Thoracic aorta (tissue), 2 donors: Measurements from ENCODE around the gene TTC39B. TPM values are rescaled to one million over a fixed set of nuclear protein-coding genes. Genes with fewer than 3 reads are reported as not detected.

Experiments used
- ATAC-seq: fragments of 150-250 bp; one replicate; pipeline ENCODE4 v1.8.0; 2017; ENCODE audit warnings: low read depth; ENCODE audit not compliant: insufficient number of reproducible peaks, low FRiP score
- DNase-seq: peaks from one replicate; pipeline ENCODE4 v3.0.0-alpha.2; 2020; ENCODE audit warnings: low spot score
- H3K27ac ChIP-seq, 2 donors: fragments of 200-600 bp; sonication (generic); 1 replicate in 1 of 2; 2 replicates in 1 of 2; pipeline ENCODE4 v1.5.1; 2016; ENCODE audit warnings: mild to moderate bottlenecking in 2 of 2, moderate library complexity in 2 of 2
- H3K27me3 ChIP-seq: fragments of 200-600 bp; sonication (generic); replicated peaks from 2 replicates; pipeline ENCODE4 v1.6.0; 2016; ENCODE audit warnings: mild to moderate bottlenecking; ENCODE audit not compliant: insufficient read depth
- H3K36me3 ChIP-seq: fragments of 200-600 bp; sonication (generic); one replicate; pipeline ENCODE4 v1.5.1; 2016
- H3K4me1 ChIP-seq, 2 donors: fragments of 200-600 bp; sonication (generic); 1 replicate in 1 of 2; 2 replicates in 1 of 2; pipeline versions ENCODE4 v1.5.1 to v1.6.0; 2016; ENCODE audit warnings: low read depth in 2 of 2, mild to moderate bottlenecking in 1 of 2; ENCODE audit not compliant: control insufficient read depth in 1 of 2
- H3K4me3 ChIP-seq: fragments of 200-600 bp; sonication (generic); 2 replicates; pipeline ENCODE4 v1.5.1; 2016; ENCODE audit warnings: mild to moderate bottlenecking
- H3K9me3 ChIP-seq: fragments of 200-600 bp; sonication (generic); 2 replicates; pipeline ENCODE4 v1.5.1; 2016
- CTCF ChIP-seq: fragments of 200-600 bp; sonication (generic); IDR thresholded peaks from one replicate; pipeline ENCODE4 v1.5.1; 2019; ENCODE audit warnings: antibody characterized with exemption
- total RNA-seq, 2 donors: library from RNA; depleted of rRNA; stranded (reverse); fragments of >200 nt; gene quantifications; one replicate each; pipeline versions ENCODE4 v1.1.0 to v1.2.3, GENCODE V29; 2016

The TTC39B gene
- total RNA-seq, 2 donors from 2014 or later, result 24.2 to 46.7 TPM

GRCh38 chr9:15272377-15272928, 34.6 kb downstream of the TTC39B start:
- Histone ChIP-seq H3K4me3 (no peak overlapping the region), H3K4me1 (peaks cover 0 to 17% of the 10 kb centered on the region in 2 donors), H3K36me3 (no peaks in the 10 kb centered on the region), H3K27ac (no peak overlapping the region), H3K27me3 (no peaks in the 10 kb centered on the region), H3K9me3 (no peaks in the 10 kb centered on the region)
- DNase-seq (no peak), ATAC-seq (no peak)
- TF ChIP-seq CTCF, result no peak

DNA sequence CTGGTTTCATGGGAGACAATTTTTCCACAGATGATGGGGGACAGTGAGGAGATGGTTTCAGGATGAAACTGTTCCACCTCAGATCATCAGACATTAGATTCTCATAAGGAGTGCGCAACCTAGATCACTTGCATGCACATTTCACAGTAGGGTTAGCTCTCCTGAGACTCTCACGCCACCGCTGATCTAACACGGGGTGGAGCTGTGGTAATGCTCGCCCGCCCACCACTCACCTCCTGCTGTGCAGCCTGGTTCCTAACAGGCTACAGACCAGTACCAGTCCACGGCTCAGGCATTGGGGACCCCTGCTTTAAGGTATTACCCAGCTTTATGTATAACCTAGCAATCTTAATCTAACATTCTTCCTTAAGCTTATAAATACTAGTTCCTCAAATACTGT, 35.6 kb downstream of the TTC39B start:
- Histone ChIP-seq H3K36me3 (no peaks in the 10 kb centered on the region), H3K27ac (no peak overlapping the region), H3K4me3 (no peak overlapping the region), H3K9me3 (no peaks in the 10 kb centered on the region), H3K4me1 (peaks cover 0 to 13% of the 10 kb centered on the region in 2 donors), H3K27me3 (no peaks in the 10 kb centered on the region)
- no peak for TF ChIP-seq CTCF
- DNase-seq (no peak), ATAC-seq (no peak)

- no peak for TF ChIP-seq CTCF
- Histone ChIP-seq H3K27ac (no peak overlapping the region), H3K4me1 (peaks cover 0 to 19% of the 10 kb centered on the region in 2 donors), H3K36me3 (no peaks in the 10 kb centered on the region), H3K27me3 (no peaks in the 10 kb centered on the region), H3K9me3 (no peaks in the 10 kb centered on the region), H3K4me3 (no peak overlapping the region)
- ATAC-seq (no peak), DNase-seq (no peak)
These were observed 38.2 kb downstream of the TTC39B start for GRCh38 chr9:15268782-15269181.

GRCh38 chr9:15268317-15268716, 38.7 kb downstream of the TTC39B start:
- no peak for TF ChIP-seq CTCF
- H3K36me3 ChIP-seq, result no peaks in the 10 kb centered on the region
- H3K4me1 ChIP-seq, result peaks cover 4 to 23% of the 10 kb centered on the region in 2 donors
- no peak overlapping the region for H3K4me3 ChIP-seq
- no peaks in the 10 kb centered on the region for H3K27me3 ChIP-seq
- DNase-seq (no peak), ATAC-seq (no peak)
- no peak overlapping the region for H3K27ac ChIP-seq
- H3K9me3 ChIP-seq, result no peaks in the 10 kb centered on the region

DNA sequence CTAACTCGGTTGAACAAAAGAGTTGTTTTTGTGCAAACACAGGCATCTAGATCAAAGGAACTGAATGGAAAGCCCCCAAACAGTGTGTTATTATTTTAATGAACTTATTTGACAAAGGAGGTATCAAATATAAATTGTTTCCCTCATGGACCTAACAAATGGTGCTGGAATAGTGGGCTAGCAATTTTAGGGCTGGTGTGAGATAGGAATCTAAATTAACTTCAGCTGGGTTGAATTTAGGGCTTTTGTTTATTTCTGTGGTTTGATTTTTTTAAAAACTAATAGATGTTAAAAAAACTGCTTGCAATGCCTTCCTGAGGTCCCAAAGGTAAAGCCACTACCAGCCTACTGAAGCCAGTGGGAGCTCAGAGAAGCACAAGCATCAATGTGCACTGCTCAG, 42.1 kb downstream of the TTC39B start:
- ATAC-seq (no peak), DNase-seq (no peak)
- no peaks in the 10 kb centered on the region for H3K36me3 ChIP-seq
- H3K9me3 ChIP-seq, result no peaks in the 10 kb centered on the region
- no peaks in the 10 kb centered on the region for H3K27me3 ChIP-seq
- H3K4me3 ChIP-seq, result no peak overlapping the region
- H3K27ac ChIP-seq, result peak overlapping the region in 1 of 2 donors; percentile 20
- peaks cover 28 to 45% of the 10 kb centered on the region in 2 donors for H3K4me1 ChIP-seq
- no peak for TF ChIP-seq CTCF
